ENCODE measurements around the gene BTBD17.

- no peak for TF ChIP-seq CTCF (IDR thresholded peaks at IDR 0.05)
- no peak for TF ChIP-seq POLR2A (IDR thresholded peaks at IDR 0.05)
These were observed 42.5 kb upstream of the BTBD17 start for GRCh38 chr17:74404218-74404617.

Data from esophagus squamous epithelium (tissue), 4 donors.